Adrenal gland (tissue), 12 donors: Measurements from ENCODE around the gene ZNF827. TPM values are rescaled to one million over a fixed set of nuclear protein-coding genes. Genes with fewer than 3 reads are reported as not detected.

Source experiments
- DNase-seq, 7 donors: peaks; one replicate each; pipeline ENCODE4 v3.0.0-alpha.2; 2019 to 2020
- H3K27ac ChIP-seq, 5 donors: fragments of 200-600 bp; sonication (generic) in 4 of 5; 1 replicate in 3 of 5; 2 replicates in 2 of 5; pipeline versions ENCODE4 v1.5.1 to v1.8.0; 2016 to 2020; ENCODE audit warnings: mild to moderate bottlenecking in 1 of 5
- H3K27me3 ChIP-seq: fragments of 200-600 bp; 2 replicates; pipeline ENCODE4 v1.8.0; 2021
- H3K36me3 ChIP-seq, 2 donors: fragments of 200-600 bp; replicated peaks in 1 of 2; 1 replicate in 1 of 2; 2 replicates in 1 of 2; pipeline versions ENCODE4 v1.5.1 to v1.8.0; 2018 to 2022
- H3K4me1 ChIP-seq, 2 donors: fragments of 200-600 bp; replicated peaks in 1 of 2; 1 replicate in 1 of 2; 2 replicates in 1 of 2; pipeline versions ENCODE4 v1.5.1 to v1.8.0; 2018 to 2021
- H3K4me3 ChIP-seq, 4 donors: fragments of 200-600 bp; sonication (generic) in 3 of 4; one replicate each; pipeline ENCODE4 v1.5.1; 2016 to 2018
- H3K9me3 ChIP-seq, 3 donors: fragments of 200-600 bp; sonication (generic) in 1 of 3; replicated peaks in 1 of 3; 1 replicate in 2 of 3; 2 replicates in 1 of 3; pipeline versions ENCODE4 v1.5.1 to v1.8.0; 2016 to 2021
- CTCF ChIP-seq, 6 experiments: fragments of 450-650 bp in 4 of 6; fragments of 200-600 bp in 2 of 6; sonication (generic) in 1 of 6; IDR thresholded peaks; 1 replicate in 5 of 6; 2 replicates in 1 of 6; pipeline versions ENCODE4 v1.5.1 to v1.8.0; 2016 to 2021; ENCODE audit warnings: antibody characterized with exemption in 6 of 6, mild to moderate bottlenecking in 2 of 6, moderate library complexity in 1 of 6
- POLR2A ChIP-seq, 2 donors: fragments of 450-650 bp; IDR thresholded peaks; one replicate each; pipeline ENCODE4 v1.6.1; 2017; ENCODE audit warnings: antibody characterized with exemption in 2 of 2, mild to moderate bottlenecking in 2 of 2, moderate library complexity in 1 of 2
- WGBS, 4 donors: extraction: QIAGEN DNeasy Blood & Tissue Kit in 2 of 4; methylation state at CpG; one replicate each; pipeline versions ENCODE4 v1.1.5 to v1.1.7; 2013 to 2017; 5-methylcytosine and 5-hydroxymethylcytosine counted together
- intact Hi-C, 2 donors: fragments of 100-400 bp; cut with DNase I; formaldehyde crosslinking; loops; one replicate each; pipeline versions ENCODE4 v1.14.1 to v1.15.0; 2022 to 2023
- polyA plus RNA-seq, 3 donors: library from polyadenylated mRNA; stranded (reverse); fragments of 200-250 nt in 2 of 3; fragments of 350-450 nt in 1 of 3; fragmentation: Illumina TruSeq in 1 of 3; extraction: RNeasy Lipid Tissue Mini Kit (QIAGEN cat#74804) in 1 of 3; gene quantifications; one replicate each; pipeline ENCODE4 v1.2.3, GENCODE V29; 2013 to 2014
- total RNA-seq, 9 donors: library from RNA; depleted of rRNA in 4 of 9; stranded (reverse); fragments of >200 nt in 4 of 9; fragments of 120-200 nt in 1 of 9; fragmentation: NEBNext Ultra II Directional in 1 of 9; extraction: Animal tissue kit (Norgen Biotek cat#: 25700) in 1 of 9; gene quantifications; one replicate each; pipeline versions ENCODE4 v1.1.0 to v1.2.4, GENCODE V29; 2013 to 2023
- donor health status: healthy with polysubstance abuse.
- donor health status: Bipolar disorder and iron deficiency.
- donor health status: DM: yes; HTN: yes; CAD: no.
- donor health status: DM: no; HTN: no; CAD: no.
- donor health status: DM: no; HTN: no; CAD: no.
- donor health status: DM: yes; HTN: yes; CAD: no.

Gene ZNF827
- total and polyA plus RNA-seq, 12 donors, result 8.0 to 37.1 (median 22.7) TPM

- no peak for DNase-seq
- Histone ChIP-seq H3K4me3 (no peak overlapping the region), H3K4me1 (peaks cover 17 to 62% of the 10 kb centered on the region in 2 donors), H3K27me3 (no peaks in the 10 kb centered on the region), H3K9me3 (no peaks in the 10 kb centered on the region), H3K27ac (peak overlapping the region in 1 of 5 donors; percentile 91), H3K36me3 (no peaks in the 10 kb centered on the region)
- TF ChIP-seq POLR2A (IDR thresholded peaks at IDR 0.05), result no peak
- TF ChIP-seq CTCF (IDR thresholded peaks at IDR 0.05), result no peak
- WGBS, 4 donors, result 72 to 96% (median 83%) methylated on average over 2 to 3 of the region's 3 CpGs
- intact Hi-C loops, result loop anchor here in 1 of 2 donors (5.0 to 10.0 kb wide), 2 partner anchors 47 to 90 kb away; no protein-coding TSS in a partner anchor
These were observed 4.1 kb downstream of the ZNF827 start for GRCh38 chr4:145934434-145935047.

GRCh38 chr4:145933134-145933533, 5.5 kb downstream of the ZNF827 start:
- H3K27ac ChIP-seq, result no peak overlapping the region
- H3K4me1 ChIP-seq, result peaks cover 17 to 61% of the 10 kb centered on the region in 2 donors
- H3K36me3 ChIP-seq, result no peaks in the 10 kb centered on the region
- no peaks in the 10 kb centered on the region for H3K9me3 ChIP-seq
- WGBS, 4 donors, result 51 to 70% (median 60%) methylated on average over 2 of the region's 2 CpGs
- TF ChIP-seq POLR2A (IDR thresholded peaks at IDR 0.05), result no peak
- TF ChIP-seq CTCF (IDR thresholded peaks at IDR 0.05), result no peak
- H3K4me3 ChIP-seq, result no peak overlapping the region
- no peak for DNase-seq
- H3K27me3 ChIP-seq, result no peaks in the 10 kb centered on the region
- intact Hi-C loops, result loop anchor here in 1 of 2 donors (10.0 kb wide), 1 partner anchor 88 kb away; no protein-coding TSS in a partner anchor

- H3K36me3 ChIP-seq, result no peaks in the 10 kb centered on the region
- H3K27me3 ChIP-seq, result no peaks in the 10 kb centered on the region
- peaks cover 17 to 61% of the 10 kb centered on the region in 2 donors for H3K4me1 ChIP-seq
- no peak for DNase-seq
- H3K27ac ChIP-seq, result peak overlapping the region in 2 of 5 donors; percentile 72 to 75
- 84 to 91% (median 88%) methylated on average over 2 of the region's 2 CpGs for WGBS, 4 donors
- intact Hi-C loops, result loop anchor here in 1 of 2 donors (10.0 kb wide), 1 partner anchor 87 kb away; no protein-coding TSS in a partner anchor
- H3K9me3 ChIP-seq, result no peaks in the 10 kb centered on the region
- TF ChIP-seq POLR2A (IDR thresholded peaks at IDR 0.05), result no peak
- no peak for TF ChIP-seq CTCF (IDR thresholded peaks at IDR 0.05)
- no peak overlapping the region for H3K4me3 ChIP-seq
These were observed 7.2 kb downstream of the ZNF827 start for GRCh38 chr4:145931403-145931802.

GRCh38 chr4:145930592-145930991, 8.0 kb downstream of the ZNF827 start:
- Histone ChIP-seq H3K9me3 (no peaks in the 10 kb centered on the region), H3K4me3 (no peak overlapping the region), H3K27me3 (no peaks in the 10 kb centered on the region), H3K27ac (peak overlapping the region; percentile 12 to 80 (median 72)), H3K36me3 (no peaks in the 10 kb centered on the region), H3K4me1 (peaks cover 17 to 56% of the 10 kb centered on the region in 2 donors)
- intact Hi-C loops, result loop anchor here in 1 of 2 donors (10.0 kb wide), 1 partner anchor 86 kb away; no protein-coding TSS in a partner anchor
- peak in 2 of 7 donors; percentile 20 to 38 for DNase-seq
- WGBS, 4 donors, result 54 to 63% (median 58%) methylated on average over 8 of the region's 8 CpGs
- no peak for TF ChIP-seq CTCF (IDR thresholded peaks at IDR 0.05)
- TF ChIP-seq POLR2A (IDR thresholded peaks at IDR 0.05), result no peak
